Ovary (tissue), 3 donors: ENCODE measurements around the gene BAHCC1.

ENCODE experiments used
- POLR2A ChIP-seq: fragments of 450-650 bp; IDR thresholded peaks from one replicate; pipeline ENCODE4 v1.6.1; 2017; ENCODE audit warnings: antibody characterized with exemption, mild to moderate bottlenecking, moderate library complexity
- TF ChIP-seq, protein P1 (sequence below), 3 donors: fragments of 450-650 bp in 2 of 3; fragments of 200-600 bp in 1 of 3; IDR thresholded peaks; one replicate each; pipeline versions ENCODE4 v1.5.1 to v1.8.0; 2016 to 2022; ENCODE audit warnings: antibody characterized with exemption in 3 of 3, mild to moderate bottlenecking in 1 of 3
- donor health status: DM: no; HTN: no; CAD: no.

DNA sequence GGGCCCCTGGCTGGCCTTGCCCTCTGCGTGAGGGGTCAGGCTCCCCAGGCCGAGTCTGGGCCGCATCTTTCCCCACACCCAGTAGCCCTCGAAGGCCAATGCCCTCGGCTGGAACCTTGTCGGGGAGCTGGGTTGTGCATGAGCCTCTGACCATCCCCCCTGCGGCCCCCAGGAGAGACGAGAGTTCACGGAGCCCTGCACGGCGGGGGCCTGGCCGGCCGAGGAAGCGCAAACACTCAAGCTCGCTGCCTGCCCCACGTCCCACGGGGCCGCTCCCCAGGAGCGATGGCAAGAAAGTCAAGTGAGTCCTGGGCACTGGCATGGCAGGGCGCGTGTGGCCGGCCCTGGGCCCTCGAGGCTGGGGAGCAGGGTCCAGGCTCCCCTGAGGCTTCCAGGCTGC, 57.3 kb downstream of the BAHCC1 start:
- TF ChIP-seq, protein P1, sequence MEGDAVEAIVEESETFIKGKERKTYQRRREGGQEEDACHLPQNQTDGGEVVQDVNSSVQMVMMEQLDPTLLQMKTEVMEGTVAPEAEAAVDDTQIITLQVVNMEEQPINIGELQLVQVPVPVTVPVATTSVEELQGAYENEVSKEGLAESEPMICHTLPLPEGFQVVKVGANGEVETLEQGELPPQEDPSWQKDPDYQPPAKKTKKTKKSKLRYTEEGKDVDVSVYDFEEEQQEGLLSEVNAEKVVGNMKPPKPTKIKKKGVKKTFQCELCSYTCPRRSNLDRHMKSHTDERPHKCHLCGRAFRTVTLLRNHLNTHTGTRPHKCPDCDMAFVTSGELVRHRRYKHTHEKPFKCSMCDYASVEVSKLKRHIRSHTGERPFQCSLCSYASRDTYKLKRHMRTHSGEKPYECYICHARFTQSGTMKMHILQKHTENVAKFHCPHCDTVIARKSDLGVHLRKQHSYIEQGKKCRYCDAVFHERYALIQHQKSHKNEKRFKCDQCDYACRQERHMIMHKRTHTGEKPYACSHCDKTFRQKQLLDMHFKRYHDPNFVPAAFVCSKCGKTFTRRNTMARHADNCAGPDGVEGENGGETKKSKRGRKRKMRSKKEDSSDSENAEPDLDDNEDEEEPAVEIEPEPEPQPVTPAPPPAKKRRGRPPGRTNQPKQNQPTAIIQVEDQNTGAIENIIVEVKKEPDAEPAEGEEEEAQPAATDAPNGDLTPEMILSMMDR (IDR thresholded peaks at IDR 0.05) = no peak
- no peak for TF ChIP-seq POLR2A
